GM12873 (cell line): ENCODE results near the gene OCEL1.
A peak's percentile ranks its signal among the peaks of the same experiment; 100 is the strongest.

Source experiments
- CTCF ChIP-seq: IDR thresholded peaks from 2 replicates; pipeline ENCODE4 v1.5.1; 2012; ENCODE audit warnings: low read depth, mild to moderate bottlenecking, moderate library complexity, low read length, control low read depth; ENCODE audit not compliant: insufficient read depth; ENCODE audit errors: missing control alignments

Gene OCEL1

GRCh38 chr19:17255150-17255621 lies 29.2 kb downstream of the OCEL1 start:
- no peak for TF ChIP-seq CTCF

GRCh38 chr19:17256130-17256529 lies 30.1 kb downstream of the OCEL1 start:
- TF ChIP-seq CTCF = no peak

GRCh38 chr19:17259118-17259780 lies 33.2 kb downstream of the OCEL1 start:
- TF ChIP-seq CTCF = no peak

GRCh38 chr19:17259934-17260333 lies 33.9 kb downstream of the OCEL1 start:
- TF ChIP-seq CTCF = no peak

- TF ChIP-seq CTCF = peak; percentile 99
Observed at GRCh38 chr19:17260842-17261325, 34.9 kb downstream of the OCEL1 start.

- no peak for TF ChIP-seq CTCF
Observed at GRCh38 chr19:17262557-17262956, 36.5 kb downstream of the OCEL1 start.

GRCh38 chr19:17263712-17264640 lies 38.0 kb downstream of the OCEL1 start:
- no peak for TF ChIP-seq CTCF
